ENCODE results near the gene MAP3K12. TPM values are rescaled to one million over a fixed set of nuclear protein-coding genes. Genes with fewer than 3 reads are reported as not detected.

The MAP3K12 gene
- total and polyA plus RNA-seq, 2 of the 4 experiments (the other 2 are of a cell fraction): 29.0 to 52.5 TPM

GRCh38 chr12:53459097-53459496 is 40.2 kb downstream of the MAP3K12 start:
- no peak overlapping the region for H2AK9ac ChIP-seq (replicated peaks; ENCODE audit: low read depth, low read length, poor library complexity)
- BruUV-seq (replicated peaks): no TSS peak
- POLR2A ChIA-PET (ENCODE audit: unreplicated experiment): no interaction called here
- H4K8ac ChIP-seq (ENCODE audit: low read depth in 2 of 2, low read length in 2 of 2): no peak overlapping the region
- H3K4ac ChIP-seq (ENCODE audit: low read depth, low read length): no peak overlapping the region
- DNase-seq (no peak), ATAC-seq (ENCODE audit: low read depth) (no peak)
- H2AFZ ChIP-seq (replicated peaks; ENCODE audit: low read length, poor library complexity): no peak overlapping the region
- peaks cover 9% of the 10 kb centered on the region for H3K4me1 ChIP-seq (ENCODE audit: control insufficient read depth, insufficient read depth, low read length)
- intact Hi-C loops (cut with micrococcal nuclease): no loop called here
- no peak overlapping the region for H2AK5ac ChIP-seq (ENCODE audit: low read depth, low read length)
- H2BK15ac ChIP-seq (ENCODE audit: low read depth, low read length): no peak overlapping the region
- no peak overlapping the region for H3K4me3 ChIP-seq (ENCODE audit: insufficient read depth, low read depth, low read length)
- no peak overlapping the region for H3K18ac ChIP-seq (ENCODE audit: low read depth, low read length)
- no peak overlapping the region for H3K27ac ChIP-seq (ENCODE audit: insufficient read depth, low read length)
- TF ChIP-seq MAFK (IDR thresholded peaks at IDR 0.05; ENCODE audit: low read depth, low read length): no peak
- no peak for TF ChIP-seq MAZ (IDR thresholded peaks at IDR 0.05; ENCODE audit: borderline replicate concordance, low read depth, low read length)
- no peak for TF ChIP-seq USF2 (IDR thresholded peaks at IDR 0.05; ENCODE audit: low read depth, low read length)
- TF ChIP-seq CHD1 (IDR thresholded peaks at IDR 0.05; ENCODE audit: low read depth, low read length): no peak
- no peak for TF ChIP-seq RAD21 (IDR thresholded peaks at IDR 0.05; ENCODE audit: low read length)
- no peak for TF ChIP-seq NFE2L2 (IDR thresholded peaks at IDR 0.05; ENCODE audit: low read depth, low read length)
- TF ChIP-seq POLR2A (IDR thresholded peaks at IDR 0.05; ENCODE audit: low read depth, low read length): no peak
- no peak for TF ChIP-seq RCOR1 (IDR thresholded peaks at IDR 0.05; ENCODE audit: insufficient replicate concordance, low read length)
- TF ChIP-seq BHLHE40 (IDR thresholded peaks at IDR 0.05; ENCODE audit: low read depth, low read length): no peak
- TF ChIP-seq SMC3 (IDR thresholded peaks at IDR 0.05; ENCODE audit: low read depth, low read length): no peak
- no peak overlapping the region for H4K5ac ChIP-seq (ENCODE audit: low read depth, low read length)
- H3K56ac ChIP-seq (ENCODE audit: extremely low read depth, insufficient read depth, low read length): no peak overlapping the region
- no peak overlapping the region for H3K9ac ChIP-seq (ENCODE audit: low read depth, low read length)
- no peaks in the 10 kb centered on the region for H3K9me3 ChIP-seq (ENCODE audit: control insufficient read depth, insufficient read depth, low read length)
- no peak overlapping the region for H2BK5ac ChIP-seq (ENCODE audit: low read depth, low read length, poor library complexity, severe bottlenecking)
- CTCF ChIA-PET: no interaction called here
- no peak overlapping the region for H3K4me2 ChIP-seq (ENCODE audit: low read depth, low read length)
- H4K91ac ChIP-seq (ENCODE audit: insufficient read depth, low read depth, low read length): no peak overlapping the region
- peaks cover 48 to 73% of the 10 kb centered on the region in 2 experiments for H3K79me1 ChIP-seq (ENCODE audit: low read depth in 1 of 2, low read length in 2 of 2)
- in situ Hi-C loops (cut with MboI; ENCODE audit: low sequenced_read_pairs): no loop called here
- no peaks in the 10 kb centered on the region for H3K9me1 ChIP-seq (ENCODE audit: insufficient read depth, low read length)
- H3K14ac ChIP-seq (replicated peaks; ENCODE audit: low read depth, low read length): no peak overlapping the region
- no peak overlapping the region for H2BK120ac ChIP-seq (ENCODE audit: low read depth, low read length)
- no peak overlapping the region for H2BK20ac ChIP-seq (ENCODE audit: low read depth, low read length)
- H3K36me3 ChIP-seq (ENCODE audit: control insufficient read depth, insufficient read depth, low read length): peaks cover 77% of the 10 kb centered on the region
- dilution Hi-C loops (cut with HindIII; ENCODE audit: low sequenced_read_pairs, unreplicated experiment): no loop called here
- no peak overlapping the region for H3K23ac ChIP-seq (ENCODE audit: low read depth, low read length)
- peaks cover 95% of the 10 kb centered on the region for H4K20me1 ChIP-seq (ENCODE audit: insufficient read depth, low read length)
- H3K27me3 ChIP-seq (ENCODE audit: control insufficient read depth, insufficient read depth, low read length): no peaks in the 10 kb centered on the region
- no CpG with 5 or more reads among the region's 4 CpGs for WGBS, 2 experiments (ENCODE audit: extremely low coverage in 2 of 2, insufficient read length in 1 of 2)

Measured in IMR-90 (cell line).